GM18867 (cell line): ENCODE data around the gene PRKAG2.

Experiments
- ATAC-seq: cut with Tn5 transposase; IDR thresholded peaks from one replicate; pipeline ENCODE4 v1.9.1; 2021; ENCODE audit warnings: mild to moderate bottlenecking, moderate library complexity; ENCODE audit not compliant: unreplicated experiment

The PRKAG2 gene

GRCh38 chr7:151776446-151776845 is 100.5 kb downstream of the PRKAG2 start:
- ATAC-seq: no peak

- no peak for ATAC-seq
Observed at GRCh38 chr7:151775547-151776443, 101.1 kb downstream of the PRKAG2 start.

- no peak for ATAC-seq
Observed at GRCh38 chr7:151774951-151775350, 102.0 kb downstream of the PRKAG2 start.

- ATAC-seq: no peak
Observed at GRCh38 chr7:151773797-151774196, 103.1 kb downstream of the PRKAG2 start.

GRCh38 chr7:151770232-151770631 is 106.7 kb downstream of the PRKAG2 start:
- no peak for ATAC-seq

GRCh38 chr7:151769188-151769821 is 107.6 kb downstream of the PRKAG2 start:
- no peak for ATAC-seq

GRCh38 chr7:151768805-151769187 is 108.1 kb downstream of the PRKAG2 start:
- ATAC-seq: no peak

- no peak for ATAC-seq
Observed at GRCh38 chr7:151767557-151767956, 109.4 kb downstream of the PRKAG2 start.

GRCh38 chr7:151764056-151764920 is 112.6 kb downstream of the PRKAG2 start:
- ATAC-seq: no peak

- ATAC-seq: no peak
Observed at GRCh38 chr7:151763420-151763984, 113.4 kb downstream of the PRKAG2 start.

- no peak for ATAC-seq
Observed at GRCh38 chr7:151762583-151763245, 114.2 kb downstream of the PRKAG2 start.

GRCh38 chr7:151761957-151762356 is 115.0 kb downstream of the PRKAG2 start:
- ATAC-seq: no peak

GRCh38 chr7:151761231-151761630 is 115.7 kb downstream of the PRKAG2 start:
- ATAC-seq: no peak

- peak; percentile 56 for ATAC-seq
Observed at GRCh38 chr7:151759591-151760042, 117.3 kb downstream of the PRKAG2 start.

GRCh38 chr7:151758622-151759540 is 118.0 kb downstream of the PRKAG2 start:
- no peak for ATAC-seq

- no peak for ATAC-seq
Observed at GRCh38 chr7:151757274-151757673, 119.6 kb downstream of the PRKAG2 start.

GRCh38 chr7:151756866-151757265 is 120.0 kb downstream of the PRKAG2 start:
- ATAC-seq: no peak

GRCh38 chr7:151756076-151756731 is 120.7 kb downstream of the PRKAG2 start:
- ATAC-seq: peak; percentile 44
